ENCODE measurements around the gene SP9.

GRCh38 chr2:174331595-174332216, 3.0 kb upstream of the SP9 start:
- no peak for TF ChIP-seq CTCF (conservative IDR thresholded peaks at IDR 0.05; ENCODE audit: low read length)
- TF ChIP-seq EZH2phosphoT487 (IDR thresholded peaks at IDR 0.05; ENCODE audit: borderline replicate concordance), result no peak

Data from Loucy (cell line).